GM21367 (cell line): ENCODE measurements around the gene MTURN.

Source experiments
- ATAC-seq: cut with Tn5 transposase; IDR thresholded peaks from one replicate; pipeline ENCODE4 v1.9.1; 2021; ENCODE audit not compliant: unreplicated experiment

The MTURN gene

GRCh38 chr7:30201921-30202320 lies 67.1 kb downstream of the MTURN start:
- ATAC-seq = no peak

DNA sequence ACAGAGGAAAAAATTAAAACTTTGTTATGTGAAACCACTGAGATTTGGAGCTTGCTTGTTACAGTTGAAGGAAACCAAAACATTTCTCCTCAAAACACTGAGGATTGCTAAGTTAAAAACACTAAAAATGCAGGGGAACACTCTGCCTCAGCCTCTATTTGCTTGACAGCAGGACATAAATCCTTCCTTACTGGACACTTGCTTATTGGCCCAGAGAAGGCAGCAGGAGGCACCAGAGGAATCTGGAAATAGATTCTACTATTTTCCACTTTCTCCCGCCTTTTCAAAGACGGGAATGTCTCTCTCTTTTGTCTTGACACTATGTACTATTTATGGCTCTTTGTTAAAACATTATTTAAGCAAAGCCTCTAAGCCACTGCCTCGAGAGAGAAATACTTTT lies 67.9 kb downstream of the MTURN start:
- ATAC-seq = no peak

GRCh38 chr7:30206491-30206890 lies 71.7 kb downstream of the MTURN start:
- no peak for ATAC-seq

DNA sequence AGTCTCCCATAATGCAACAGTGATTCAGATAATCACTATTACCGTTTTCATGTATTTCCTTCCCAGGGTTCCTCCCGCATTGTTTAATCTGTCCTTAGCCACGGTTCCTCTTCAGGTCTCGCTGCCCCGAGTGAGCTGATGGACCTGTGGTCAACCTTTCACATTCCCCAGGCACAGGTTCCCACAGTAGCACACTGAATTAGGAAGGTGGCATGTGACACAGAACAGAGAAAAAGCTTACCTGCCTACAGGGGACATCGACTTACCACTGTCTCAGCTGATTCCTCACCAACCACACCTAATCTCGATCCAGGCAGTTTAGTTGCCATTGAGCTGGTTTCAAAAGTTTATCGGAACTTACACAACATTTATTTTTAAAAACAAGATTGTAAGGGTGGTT lies 72.2 kb downstream of the MTURN start:
- ATAC-seq = no peak

GRCh38 chr7:30207376-30207775 lies 72.6 kb downstream of the MTURN start:
- no peak for ATAC-seq

DNA sequence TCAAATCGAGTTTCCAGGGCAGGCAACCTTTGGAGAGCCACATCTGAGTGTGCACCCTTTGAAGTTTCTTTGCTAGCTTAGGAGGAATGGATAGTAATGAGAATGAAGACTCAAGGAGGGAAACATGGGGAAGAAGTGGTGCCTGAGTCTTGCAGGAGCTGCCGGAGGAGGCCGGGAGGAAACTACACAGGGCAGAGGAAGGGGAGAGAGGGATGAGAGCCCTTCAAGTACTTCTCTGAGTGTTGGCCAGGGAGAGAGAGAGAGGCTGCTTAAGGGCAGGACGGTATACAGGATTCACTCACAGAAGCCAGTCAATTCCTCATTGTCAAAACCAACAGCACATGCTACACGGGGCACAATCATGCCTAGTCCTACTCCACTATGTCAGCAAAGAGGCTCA lies 75.2 kb downstream of the MTURN start:
- no peak for ATAC-seq
